ENCODE measurements around the gene NKAIN2.

NKAIN2 gene

GRCh38 chr6:123849406-123849805, 45.7 kb downstream of the NKAIN2 start:
- no peak overlapping the region for H2AFZ ChIP-seq (ENCODE audit: low read depth, low read length, severe bottlenecking)
- no peaks in the 10 kb centered on the region for H4K20me1 ChIP-seq (ENCODE audit: low read depth, low read length)
- H3K27ac ChIP-seq (ENCODE audit: low read depth, low read length) = no peak overlapping the region
- H3K36me3 ChIP-seq (ENCODE audit: low read length) = no peaks in the 10 kb centered on the region
- no peaks in the 10 kb centered on the region for H3K9me3 ChIP-seq (ENCODE audit: insufficient read depth, low read length)
- no peak for TF ChIP-seq EZH2phosphoT487 (conservative IDR thresholded peaks at IDR 0.05; ENCODE audit: low read length)
- TF ChIP-seq CTCF (IDR thresholded peaks at IDR 0.05; ENCODE audit: insufficient read depth, low read length, poor library complexity, severe bottlenecking) = no peak
- H3K4me3 ChIP-seq (ENCODE audit: insufficient read depth, low read length, poor library complexity, severe bottlenecking) = no peak overlapping the region
- H3K4me2 ChIP-seq (ENCODE audit: low read depth, low read length, poor library complexity, severe bottlenecking) = no peak overlapping the region
- H3K9ac ChIP-seq (ENCODE audit: low read length) = no peak overlapping the region
- no peaks in the 10 kb centered on the region for H3K9me2 ChIP-seq (replicated peaks; ENCODE audit: insufficient read depth, low read length)
- no peaks in the 10 kb centered on the region for H3F3A ChIP-seq (ENCODE audit: insufficient read depth)
- H3K79me2 ChIP-seq (ENCODE audit: insufficient read depth, low read length) = no peaks in the 10 kb centered on the region
- no peaks in the 10 kb centered on the region for H3K27me3 ChIP-seq (ENCODE audit: low read length)

- Histone ChIP-seq H3K9me2 (replicated peaks; ENCODE audit: insufficient read depth, low read length) (no peaks in the 10 kb centered on the region), H3K4me2 (ENCODE audit: low read depth, low read length, poor library complexity, severe bottlenecking) (no peak overlapping the region), H3K36me3 (ENCODE audit: low read length) (no peaks in the 10 kb centered on the region), H3K9me3 (ENCODE audit: insufficient read depth, low read length) (no peaks in the 10 kb centered on the region), H3K79me2 (ENCODE audit: insufficient read depth, low read length) (no peaks in the 10 kb centered on the region), H4K20me1 (ENCODE audit: low read depth, low read length) (no peaks in the 10 kb centered on the region), H3K27ac (ENCODE audit: low read depth, low read length) (no peak overlapping the region), H3K4me3 (ENCODE audit: insufficient read depth, low read length, poor library complexity, severe bottlenecking) (no peak overlapping the region), H3K9ac (ENCODE audit: low read length) (no peak overlapping the region), H3F3A (ENCODE audit: insufficient read depth) (no peaks in the 10 kb centered on the region), H2AFZ (ENCODE audit: low read depth, low read length, severe bottlenecking) (no peak overlapping the region), H3K27me3 (ENCODE audit: low read length) (no peaks in the 10 kb centered on the region)
- TF ChIP-seq CTCF (IDR thresholded peaks at IDR 0.05; ENCODE audit: insufficient read depth, low read length, poor library complexity, severe bottlenecking) = no peak
- no peak for TF ChIP-seq EZH2phosphoT487 (conservative IDR thresholded peaks at IDR 0.05; ENCODE audit: low read length)
Observed at GRCh38 chr6:123850555-123850954, 46.9 kb downstream of the NKAIN2 start.

GRCh38 chr6:123854201-123854600, 50.5 kb downstream of the NKAIN2 start:
- Histone ChIP-seq H3K4me3 (ENCODE audit: insufficient read depth, low read length, poor library complexity, severe bottlenecking) (no peak overlapping the region), H3K9ac (ENCODE audit: low read length) (no peak overlapping the region), H3K36me3 (ENCODE audit: low read length) (no peaks in the 10 kb centered on the region), H3K9me2 (replicated peaks; ENCODE audit: insufficient read depth, low read length) (no peaks in the 10 kb centered on the region), H3K27ac (ENCODE audit: low read depth, low read length) (no peak overlapping the region), H3K9me3 (ENCODE audit: insufficient read depth, low read length) (no peaks in the 10 kb centered on the region), H3K79me2 (ENCODE audit: insufficient read depth, low read length) (no peaks in the 10 kb centered on the region), H3K4me2 (ENCODE audit: low read depth, low read length, poor library complexity, severe bottlenecking) (no peak overlapping the region), H3F3A (ENCODE audit: insufficient read depth) (no peaks in the 10 kb centered on the region), H2AFZ (ENCODE audit: low read depth, low read length, severe bottlenecking) (no peak overlapping the region), H4K20me1 (ENCODE audit: low read depth, low read length) (no peaks in the 10 kb centered on the region), H3K27me3 (ENCODE audit: low read length) (no peaks in the 10 kb centered on the region)
- TF ChIP-seq EZH2phosphoT487 (conservative IDR thresholded peaks at IDR 0.05; ENCODE audit: low read length) = no peak
- no peak for TF ChIP-seq CTCF (IDR thresholded peaks at IDR 0.05; ENCODE audit: insufficient read depth, low read length, poor library complexity, severe bottlenecking)
